Lower lobe of right lung (tissue), 2 donors: Measurements from ENCODE around the gene DRICH1. TPM values are rescaled to one million over a fixed set of nuclear protein-coding genes. Genes with fewer than 3 reads are reported as not detected.
"Not testable (repeated sequence)": the region's sequence is repeated elsewhere in the genome, so short reads cannot be mapped to it uniquely, and the experiment has no call there.

Experiments used
- ATAC-seq, 2 donors: fragments of 200-7000 bp; cut with Tn5 transposase; one replicate each; pipeline ENCODE4 v1.9.1; 2020 to 2022; ENCODE audit warnings: mild to moderate bottlenecking in 2 of 2, moderate library complexity in 2 of 2
- DNase-seq: peaks from one replicate; pipeline ENCODE4 v3.0.0-alpha.2; 2020
- H3K27ac ChIP-seq: fragments of 200-600 bp; one replicate; pipeline ENCODE4 v1.8.0; 2022
- H3K27me3 ChIP-seq: fragments of 200-600 bp; one replicate; pipeline ENCODE4 v1.8.0; 2022; ENCODE audit warnings: low read depth
- H3K36me3 ChIP-seq: fragments of 200-600 bp; one replicate; pipeline ENCODE4 v1.8.0; 2022; ENCODE audit warnings: mild to moderate bottlenecking
- H3K4me1 ChIP-seq: fragments of 200-600 bp; one replicate; pipeline ENCODE4 v1.8.0; 2022
- H3K4me3 ChIP-seq: fragments of 200-600 bp; one replicate; pipeline ENCODE4 v1.8.0; 2022; ENCODE audit warnings: mild to moderate bottlenecking
- H3K9me3 ChIP-seq: fragments of 200-600 bp; one replicate; pipeline ENCODE4 v1.8.0; 2022
- intact Hi-C: fragments of 100-400 bp; cut with DNase I; formaldehyde crosslinking; loops from one replicate; pipeline ENCODE4 v1.11.0; 2022
- total RNA-seq: library from RNA; stranded (reverse); fragmentation: NEBNext Ultra II Directional; extraction: Animal tissue kit (Norgen Biotek cat#: 25700); gene quantifications from one replicate; pipeline ENCODE4 v1.2.1, GENCODE V29; 2021
- TF ChIP-seq, protein P1 (sequence below): fragments of 200-600 bp; IDR thresholded peaks from one replicate; pipeline ENCODE4 v1.8.0; 2022; ENCODE audit warnings: antibody characterized with exemption, mild to moderate bottlenecking
- donor health status: DM: no; HTN: yes; CAD: no; lungs with severe emphysema.

The DRICH1 gene
- total RNA-seq, 1 donor from 2014 or later, result 1.6 TPM

DNA sequence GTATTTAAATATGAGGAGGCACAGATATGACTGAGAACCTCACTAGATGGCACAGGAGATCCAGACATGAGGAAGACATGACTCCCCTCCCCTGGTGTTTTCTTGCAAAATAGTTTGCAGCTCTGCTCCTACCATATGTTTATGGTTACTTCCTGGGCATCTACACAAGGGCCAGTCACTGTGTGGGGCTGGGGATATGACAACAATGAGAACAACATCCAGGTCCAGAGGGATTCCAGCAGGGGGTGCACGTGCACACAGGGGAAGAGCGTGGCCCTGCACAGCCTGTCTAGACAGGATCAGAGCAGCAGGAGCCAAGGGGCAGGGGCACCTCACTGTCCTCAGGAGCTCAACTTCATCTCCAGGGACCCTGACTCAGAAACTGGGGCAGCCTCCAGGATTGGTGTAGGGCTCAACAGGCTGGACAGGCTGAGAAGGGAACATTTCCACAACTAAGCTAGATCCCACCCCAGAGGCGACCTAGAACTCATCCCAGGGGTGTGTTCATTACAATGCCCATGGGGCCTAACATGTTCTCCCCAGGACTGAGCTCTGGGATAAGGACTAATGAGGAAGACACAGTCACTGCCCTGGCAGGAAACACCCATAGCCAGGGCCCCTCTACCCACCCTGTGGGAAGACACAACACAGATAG, 4.6 kb downstream of the DRICH1 start:
- H3K36me3 ChIP-seq, H3K4me1 ChIP-seq, H3K9me3 ChIP-seq, intact Hi-C loops, H3K4me3 ChIP-seq, H3K27ac ChIP-seq, H3K27me3 ChIP-seq: not testable (repeated sequence)
- TF ChIP-seq, protein P1, sequence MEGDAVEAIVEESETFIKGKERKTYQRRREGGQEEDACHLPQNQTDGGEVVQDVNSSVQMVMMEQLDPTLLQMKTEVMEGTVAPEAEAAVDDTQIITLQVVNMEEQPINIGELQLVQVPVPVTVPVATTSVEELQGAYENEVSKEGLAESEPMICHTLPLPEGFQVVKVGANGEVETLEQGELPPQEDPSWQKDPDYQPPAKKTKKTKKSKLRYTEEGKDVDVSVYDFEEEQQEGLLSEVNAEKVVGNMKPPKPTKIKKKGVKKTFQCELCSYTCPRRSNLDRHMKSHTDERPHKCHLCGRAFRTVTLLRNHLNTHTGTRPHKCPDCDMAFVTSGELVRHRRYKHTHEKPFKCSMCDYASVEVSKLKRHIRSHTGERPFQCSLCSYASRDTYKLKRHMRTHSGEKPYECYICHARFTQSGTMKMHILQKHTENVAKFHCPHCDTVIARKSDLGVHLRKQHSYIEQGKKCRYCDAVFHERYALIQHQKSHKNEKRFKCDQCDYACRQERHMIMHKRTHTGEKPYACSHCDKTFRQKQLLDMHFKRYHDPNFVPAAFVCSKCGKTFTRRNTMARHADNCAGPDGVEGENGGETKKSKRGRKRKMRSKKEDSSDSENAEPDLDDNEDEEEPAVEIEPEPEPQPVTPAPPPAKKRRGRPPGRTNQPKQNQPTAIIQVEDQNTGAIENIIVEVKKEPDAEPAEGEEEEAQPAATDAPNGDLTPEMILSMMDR, result peak; percentile 21
- DNase-seq (peak; percentile 52), ATAC-seq (peak; percentile 61 to 78)

DNA sequence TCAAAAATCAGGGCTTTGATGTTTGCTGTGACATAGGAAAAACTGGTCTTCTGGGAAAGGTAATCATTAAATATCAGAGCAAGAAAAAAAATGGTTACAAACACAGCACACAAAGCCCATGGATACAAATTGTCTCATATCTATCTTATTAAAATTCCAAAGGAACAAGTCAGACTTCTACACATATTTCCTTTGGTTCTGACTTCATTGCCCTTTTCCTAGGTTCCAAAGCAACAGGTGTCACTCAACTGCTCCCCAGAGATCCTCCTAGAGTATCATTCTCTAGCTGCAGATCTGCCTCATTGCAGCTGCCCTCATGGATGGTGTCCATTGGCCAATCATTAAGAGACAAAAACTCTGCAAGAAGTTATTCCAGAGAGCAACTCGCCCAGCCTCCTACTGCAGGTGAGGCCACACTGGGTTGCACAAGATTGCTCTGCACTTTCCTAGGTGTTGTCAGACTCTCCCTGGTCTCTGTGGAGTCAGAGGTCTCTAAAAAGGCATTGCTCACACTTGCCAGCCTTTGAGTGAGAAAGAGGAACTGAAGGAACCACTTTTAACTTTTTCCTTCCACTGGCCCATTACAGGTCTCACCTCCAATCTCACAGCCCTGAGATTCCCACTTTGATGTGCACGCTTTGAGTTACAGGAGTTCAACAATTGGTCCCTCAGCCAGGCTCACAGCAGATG, 5.7 kb downstream of the DRICH1 start:
- intact Hi-C loops, result no loop called here
- Histone ChIP-seq H3K9me3 (no peaks in the 10 kb centered on the region), H3K4me1 (no peaks in the 10 kb centered on the region), H3K27ac (no peak overlapping the region), H3K4me3 (no peak overlapping the region), H3K36me3 (no peaks in the 10 kb centered on the region), H3K27me3 (no peaks in the 10 kb centered on the region)
- DNase-seq (no peak), ATAC-seq (no peak)
- TF ChIP-seq, protein P1, result no peak

DNA sequence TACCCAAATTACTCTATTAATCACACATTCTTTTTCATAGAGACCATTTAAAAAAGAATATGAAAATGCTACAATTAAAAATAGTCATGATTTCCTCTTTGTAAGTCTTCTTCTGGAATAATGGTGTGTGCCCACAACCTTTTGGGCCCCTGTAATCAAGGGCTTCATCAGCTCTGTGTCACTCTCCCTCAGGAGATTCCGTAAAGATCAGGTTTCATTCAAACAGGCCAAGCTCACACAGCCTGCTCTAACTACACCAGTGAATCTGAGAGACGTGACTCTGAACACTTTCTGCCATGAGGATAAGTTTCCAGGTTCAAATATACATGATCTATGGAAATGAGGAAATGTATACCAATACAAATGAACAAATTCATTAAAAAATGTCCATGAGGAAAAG, 9.5 kb downstream of the DRICH1 start:
- ATAC-seq (no peak), DNase-seq (no peak)
- Histone ChIP-seq H3K9me3 (no peaks in the 10 kb centered on the region), H3K4me3 (no peak overlapping the region), H3K36me3 (no peaks in the 10 kb centered on the region), H3K27me3 (no peaks in the 10 kb centered on the region), H3K27ac (no peak overlapping the region), H3K4me1 (no peaks in the 10 kb centered on the region)
- TF ChIP-seq, protein P1, result no peak
- intact Hi-C loops, result no loop called here

DNA sequence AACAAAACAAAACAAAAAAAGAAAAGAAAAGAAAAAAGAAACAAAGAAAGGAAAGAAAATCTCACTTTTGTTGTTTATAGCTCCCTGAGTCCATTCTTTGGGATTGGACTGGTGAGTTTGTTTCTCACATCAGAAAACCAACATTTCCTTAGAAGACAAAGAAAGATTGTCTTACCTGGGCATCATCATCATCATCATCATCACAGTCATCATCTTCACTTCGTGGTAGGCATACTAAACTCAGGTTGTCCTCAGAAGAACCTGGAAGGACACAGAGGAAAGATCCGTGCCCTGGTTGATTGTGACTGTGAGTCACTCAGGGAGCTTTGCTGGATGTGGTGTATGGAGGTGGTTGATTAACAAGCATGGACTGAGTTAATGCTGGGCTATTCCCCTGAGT, 10.2 kb downstream of the DRICH1 start:
- H3K4me3 ChIP-seq, H3K9me3 ChIP-seq, H3K27me3 ChIP-seq, H3K4me1 ChIP-seq, ATAC-seq, DNase-seq, H3K36me3 ChIP-seq, intact Hi-C loops, H3K27ac ChIP-seq: not testable (repeated sequence)

DNA sequence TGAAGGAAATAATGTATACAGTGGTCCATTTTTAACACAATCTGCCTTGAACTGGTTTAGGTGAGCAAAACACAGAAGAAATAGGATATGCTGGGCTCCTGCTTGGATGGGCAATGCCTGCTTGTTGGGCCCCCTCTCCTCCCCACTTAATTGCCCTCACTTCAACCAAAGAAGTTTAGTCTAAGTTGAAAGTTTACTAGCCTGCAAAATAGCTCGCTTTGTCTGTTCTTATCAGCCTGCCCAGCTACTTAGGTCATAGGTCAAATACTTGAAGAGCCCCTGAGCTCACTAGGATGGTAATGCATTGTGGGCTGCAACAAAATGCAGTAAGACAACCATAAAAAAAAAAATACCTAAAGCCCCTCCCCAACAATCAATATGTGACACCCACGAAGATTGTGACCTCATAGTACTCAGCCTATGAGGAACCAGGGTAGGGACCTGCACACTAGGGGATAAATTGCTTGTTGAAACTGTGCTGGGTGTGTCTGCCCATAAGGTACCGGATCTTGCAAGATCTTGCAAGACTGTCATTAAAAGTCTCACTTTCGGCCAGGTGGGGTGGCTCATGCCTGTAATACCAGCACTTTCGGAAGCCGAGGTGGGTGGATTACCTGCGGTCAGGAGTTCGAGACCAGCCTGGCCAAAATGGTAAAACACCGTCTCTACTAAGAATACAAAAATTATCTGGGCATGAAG, 10.9 kb downstream of the DRICH1 start:
- no peak for ATAC-seq

More for the DNA sequence above, 10.9 kb downstream of the DRICH1 start:
- H3K9me3 ChIP-seq, result no peaks in the 10 kb centered on the region
- intact Hi-C loops, result no loop called here
- no peaks in the 10 kb centered on the region for H3K4me1 ChIP-seq
- no peak for DNase-seq
- H3K27me3 ChIP-seq, result no peaks in the 10 kb centered on the region
- no peak overlapping the region for H3K4me3 ChIP-seq
- TF ChIP-seq, protein P1, result no peak
- H3K36me3 ChIP-seq, result no peaks in the 10 kb centered on the region
- no peak overlapping the region for H3K27ac ChIP-seq
